Motor neuron (in vitro differentiated cells): Measurements from ENCODE around the gene ZNF488. TPM values are rescaled to one million over a fixed set of nuclear protein-coding genes. Genes with fewer than 3 reads are reported as not detected.

ENCODE experiments used
- ATAC-seq, 8 experiments: fragments of 200-7000 bp; cut with Tn5 transposase; replicated peaks in 6 of 8; 2 replicates each; pipeline ENCODE4 v1.8.0; 2021; ENCODE audit warnings: mild to moderate bottlenecking in 8 of 8, moderate library complexity in 8 of 8
- H3K27ac ChIP-seq, 2 donors: fragments of 250-450 bp; sonication (Bioruptor Pico); 2 replicates each; pipeline ENCODE4 v1.9.0; 2021; ENCODE audit warnings: antibody characterized with exemption in 2 of 2, mild to moderate bottlenecking in 2 of 2, moderate library complexity in 1 of 2
- H3K4me1 ChIP-seq, 2 donors: fragments of 250-450 bp; sonication (Bioruptor Pico); replicated peaks in 1 of 2; 2 replicates each; pipeline ENCODE4 v1.6.1; 2021; ENCODE audit warnings: antibody characterized with exemption in 2 of 2, mild to moderate bottlenecking in 2 of 2, moderate library complexity in 1 of 2
- H3K4me3 ChIP-seq, 5 donors: fragments of 250-450 bp; sonication (Bioruptor Pico); 2 replicates each; pipeline ENCODE4 v1.9.0; 2021; ENCODE audit warnings: antibody characterized with exemption in 5 of 5, mild to moderate bottlenecking in 5 of 5, moderate library complexity in 4 of 5
- WGBS, 10 experiments: fragments of 450-650 bp; shearing (Covaris generic); methylation state at CpG; one replicate each; pipeline ENCODE4 v1.0.0; 2022; 5-methylcytosine and 5-hydroxymethylcytosine counted together
- in situ Hi-C, 9 experiments: fragments of 400-800 bp; cut with MboI; loops; one replicate each; pipeline ENCODE4 v1.15.0; 2021; ENCODE audit warnings: low sequenced_read_pairs in 9 of 9, low pct_unique_long_range_greater_than_20kb in 2 of 9; ENCODE audit not compliant: unreplicated experiment in 9 of 9
- total RNA-seq, 8 experiments: library from RNA; unstranded; fragments of 300-600 nt; gene quantifications; 2 replicates each; pipeline versions ENCODE4 v1.2.3 to v1.2.4, GENCODE V29; 2022

Gene ZNF488
- total RNA-seq, 8 experiments from 2014 or later = 0.23 to 0.62 (median 0.50) TPM; not detected in 1

DNA sequence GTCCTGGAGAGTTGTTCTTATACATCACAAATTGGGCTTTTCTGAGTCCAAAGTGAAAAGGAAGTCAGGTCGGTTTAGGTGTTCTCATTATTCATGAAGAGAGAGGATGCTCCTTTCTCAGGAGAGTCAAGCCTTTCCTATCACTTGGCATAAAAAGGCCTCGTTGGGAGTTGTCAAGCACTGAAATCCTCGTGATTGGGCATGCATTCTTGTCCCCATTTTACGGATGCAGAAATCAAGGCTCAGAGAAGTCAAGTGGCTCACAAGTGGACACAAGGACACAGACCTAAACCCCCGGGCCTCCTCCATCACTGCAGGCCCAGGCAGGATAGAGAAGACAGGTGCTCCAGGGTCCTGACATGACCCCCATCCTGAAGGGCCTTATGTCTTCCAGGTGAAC is 27.4 kb downstream of the ZNF488 start:
- Histone ChIP-seq H3K4me3 (no peak overlapping the region), H3K4me1 (no peaks in the 10 kb centered on the region), H3K27ac (no peak overlapping the region)
- ATAC-seq = no peak
- in situ Hi-C loops = no loop called here
- WGBS, 10 experiments = 14 to 71% (median 60%) methylated on average over 1 to 4 of the region's 5 CpGs; no CpG with 5 or more reads in 3 of the 10 experiments

DNA sequence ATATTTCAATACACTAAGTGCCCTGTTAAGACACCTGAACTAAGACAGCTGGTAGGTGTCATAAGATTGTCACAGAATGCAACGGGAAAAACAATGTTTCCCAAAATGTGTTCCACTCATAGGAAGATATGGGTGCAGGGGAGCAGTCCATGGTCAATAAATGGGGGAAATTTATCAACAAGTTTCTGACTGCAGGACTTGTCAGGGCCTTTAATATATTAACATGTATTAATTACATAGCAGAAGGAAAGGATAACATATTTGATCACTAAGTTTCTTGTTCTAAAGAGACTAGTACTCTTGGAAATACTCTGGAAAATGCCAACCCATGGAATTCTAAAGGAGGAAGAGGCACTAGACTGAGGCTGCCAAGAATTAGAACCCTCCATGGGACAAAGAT is 29.2 kb downstream of the ZNF488 start:
- in situ Hi-C loops = no loop called here
- WGBS, 10 experiments = 60 to 80% (median 69%) methylated on average over 1 of the region's 1 CpG; no CpG with 5 or more reads in 6 of the 10 experiments
- ATAC-seq = no peak

GRCh38 chr10:47354165-47354564 is 29.9 kb downstream of the ZNF488 start:
- Histone ChIP-seq H3K4me1 (no peaks in the 10 kb centered on the region), H3K4me3 (no peak overlapping the region), H3K27ac (no peak overlapping the region)
- in situ Hi-C loops = no loop called here
- ATAC-seq = peak in 1 of 8 experiments; percentile 33
- WGBS, 10 experiments = 57 to 86% (median 68%) methylated on average over 1 to 2 of the region's 4 CpGs; no CpG with 5 or more reads in 6 of the 10 experiments

More for the DNA sequence above, 29.2 kb downstream of the ZNF488 start:
- H3K4me1 ChIP-seq = no peaks in the 10 kb centered on the region
- H3K4me3 ChIP-seq = no peak overlapping the region
- H3K27ac ChIP-seq = no peak overlapping the region

DNA sequence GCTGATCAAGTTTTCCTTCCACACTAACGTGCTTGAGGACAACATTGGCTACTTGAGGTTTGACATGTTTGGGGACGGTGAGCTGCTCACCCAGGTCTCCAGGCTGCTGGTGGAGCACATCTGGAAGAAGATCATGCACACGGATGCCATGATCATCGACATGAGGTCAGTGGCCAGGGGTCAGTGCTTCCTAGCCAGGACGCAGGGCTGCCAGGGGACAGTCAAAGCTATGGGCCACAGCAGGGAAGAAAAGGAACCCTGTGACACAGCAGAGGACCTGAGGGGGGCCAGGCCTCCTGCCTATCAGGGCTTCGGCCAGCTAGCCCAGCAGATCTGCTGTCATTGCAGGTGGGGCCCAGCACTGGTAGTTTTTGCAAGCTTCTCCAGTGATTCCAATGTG is 30.7 kb downstream of the ZNF488 start:
- WGBS, 10 experiments = 60 to 84% (median 65%) methylated on average over 1 to 4 of the region's 6 CpGs; no CpG with 5 or more reads in 6 of the 10 experiments
- H3K27ac ChIP-seq = no peak overlapping the region
- ATAC-seq = no peak
- in situ Hi-C loops = no loop called here
- H3K4me3 ChIP-seq = no peak overlapping the region
- H3K4me1 ChIP-seq = no peaks in the 10 kb centered on the region

- no peak overlapping the region for H3K4me3 ChIP-seq
- peak in 2 of 8 experiments; percentile 55 to 62 for ATAC-seq
- WGBS, 10 experiments = 41 to 100% (median 63%) methylated on average over 2 to 8 of the region's 14 CpGs; no CpG with 5 or more reads in 3 of the 10 experiments
Measured at GRCh38 chr10:47351899-47352815, 31.9 kb downstream of the ZNF488 start.

DNA sequence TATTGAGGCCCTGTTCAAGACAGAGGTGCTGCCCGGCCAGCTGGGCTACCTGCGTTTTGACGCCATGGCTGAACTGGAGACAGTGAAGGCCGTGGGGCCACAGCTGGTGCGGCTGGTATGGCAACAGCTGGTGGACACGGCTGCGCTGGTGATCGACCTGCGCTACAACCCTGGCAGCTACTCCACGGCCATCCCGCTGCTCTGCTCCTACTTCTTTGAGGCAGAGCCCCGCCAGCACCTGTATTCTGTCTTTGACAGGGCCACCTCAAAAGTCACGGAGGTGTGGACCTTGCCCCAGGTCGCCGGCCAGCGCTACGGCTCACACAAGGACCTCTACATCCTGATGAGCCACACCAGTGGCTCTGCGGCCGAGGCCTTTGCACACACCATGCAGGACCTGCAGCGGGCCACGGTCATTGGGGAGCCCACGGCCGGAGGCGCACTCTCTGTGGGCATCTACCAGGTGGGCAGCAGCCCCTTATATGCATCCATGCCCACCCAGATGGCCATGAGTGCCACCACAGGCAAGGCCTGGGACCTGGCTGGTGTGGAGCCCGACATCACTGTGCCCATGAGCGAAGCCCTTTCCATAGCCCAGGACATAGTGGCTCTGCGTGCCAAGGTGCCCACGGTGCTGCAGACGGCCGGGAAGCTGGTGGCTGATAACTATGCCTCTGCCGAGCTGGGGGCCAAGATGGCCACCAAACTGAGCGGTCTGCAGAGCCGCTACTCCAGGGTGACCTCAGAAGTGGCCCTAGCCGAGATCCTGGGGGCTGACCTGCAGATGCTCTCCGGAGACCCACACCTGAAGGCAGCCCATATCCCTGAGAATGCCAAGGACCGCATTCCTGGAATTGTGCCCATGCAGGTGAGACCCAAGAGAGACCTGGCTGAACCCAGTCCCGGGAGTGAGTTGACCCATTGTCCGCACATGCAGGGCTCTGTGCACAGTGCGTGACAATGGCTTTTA is 33.1 kb downstream of the ZNF488 start:
- 65 to 100% (median 81%) methylated on average over 1 to 10 of the region's 39 CpGs; no CpG with 5 or more reads in 3 of the 10 experiments for WGBS, 10 experiments
- ATAC-seq = no peak
- in situ Hi-C loops = no loop called here

More at GRCh38 chr10:47351899-47352815, 31.9 kb downstream of the ZNF488 start:
- in situ Hi-C loops = no loop called here
- H3K27ac ChIP-seq = no peak overlapping the region
- no peaks in the 10 kb centered on the region for H3K4me1 ChIP-seq

GRCh38 chr10:47349941-47350371 is 34.1 kb downstream of the ZNF488 start:
- Histone ChIP-seq H3K4me1 (no peaks in the 10 kb centered on the region), H3K27ac (no peak overlapping the region), H3K4me3 (no peak overlapping the region)
- in situ Hi-C loops = no loop called here
- 97 to 100% methylated on average over 1 to 13 of the region's 31 CpGs; no CpG with 5 or more reads in 8 of the 10 experiments for WGBS, 10 experiments
- no peak for ATAC-seq

More for the DNA sequence above, 33.1 kb downstream of the ZNF488 start:
- Histone ChIP-seq H3K27ac (no peak overlapping the region), H3K4me3 (no peak overlapping the region), H3K4me1 (no peaks in the 10 kb centered on the region)

GRCh38 chr10:47349516-47349915 is 34.6 kb downstream of the ZNF488 start:
- H3K27ac ChIP-seq = no peak overlapping the region
- no peaks in the 10 kb centered on the region for H3K4me1 ChIP-seq
- WGBS, 10 experiments = 0 to 100% (median 89%) methylated on average over 1 to 5 of the region's 22 CpGs; no CpG with 5 or more reads in 6 of the 10 experiments
- in situ Hi-C loops = no loop called here
- no peak for ATAC-seq
- no peak overlapping the region for H3K4me3 ChIP-seq

DNA sequence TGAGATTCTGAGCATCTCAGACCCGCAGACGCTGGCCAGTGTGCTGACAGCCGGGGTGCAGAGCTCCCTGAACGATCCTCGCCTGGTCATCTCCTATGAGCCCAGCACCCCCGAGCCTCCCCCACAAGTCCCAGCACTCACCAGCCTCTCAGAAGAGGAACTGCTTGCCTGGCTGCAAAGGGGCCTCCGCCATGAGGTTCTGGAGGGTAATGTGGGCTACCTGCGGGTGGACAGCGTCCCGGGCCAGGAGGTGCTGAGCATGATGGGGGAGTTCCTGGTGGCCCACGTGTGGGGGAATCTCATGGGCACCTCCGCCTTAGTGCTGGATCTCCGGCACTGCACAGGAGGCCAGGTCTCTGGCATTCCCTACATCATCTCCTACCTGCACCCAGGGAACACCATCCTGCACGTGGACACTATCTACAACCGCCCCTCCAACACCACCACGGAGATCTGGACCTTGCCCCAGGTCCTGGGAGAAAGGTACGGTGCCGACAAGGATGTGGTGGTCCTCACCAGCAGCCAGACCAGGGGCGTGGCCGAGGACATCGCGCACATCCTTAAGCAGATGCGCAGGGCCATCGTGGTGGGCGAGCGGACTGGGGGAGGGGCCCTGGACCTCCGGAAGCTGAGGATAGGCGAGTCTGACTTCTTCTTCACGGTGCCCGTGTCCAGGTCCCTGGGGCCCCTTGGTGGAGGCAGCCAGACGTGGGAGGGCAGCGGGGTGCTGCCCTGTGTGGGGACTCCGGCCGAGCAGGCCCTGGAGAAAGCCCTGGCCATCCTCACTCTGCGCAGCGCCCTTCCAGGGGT is 35.2 kb downstream of the ZNF488 start:
- no peak for ATAC-seq
- Histone ChIP-seq H3K4me3 (no peak overlapping the region), H3K4me1 (no peaks in the 10 kb centered on the region), H3K27ac (no peak overlapping the region)
- in situ Hi-C loops = no loop called here
- 86 to 100% (median 100%) methylated on average over 1 to 11 of the region's 36 CpGs; no CpG with 5 or more reads in 7 of the 10 experiments for WGBS, 10 experiments

DNA sequence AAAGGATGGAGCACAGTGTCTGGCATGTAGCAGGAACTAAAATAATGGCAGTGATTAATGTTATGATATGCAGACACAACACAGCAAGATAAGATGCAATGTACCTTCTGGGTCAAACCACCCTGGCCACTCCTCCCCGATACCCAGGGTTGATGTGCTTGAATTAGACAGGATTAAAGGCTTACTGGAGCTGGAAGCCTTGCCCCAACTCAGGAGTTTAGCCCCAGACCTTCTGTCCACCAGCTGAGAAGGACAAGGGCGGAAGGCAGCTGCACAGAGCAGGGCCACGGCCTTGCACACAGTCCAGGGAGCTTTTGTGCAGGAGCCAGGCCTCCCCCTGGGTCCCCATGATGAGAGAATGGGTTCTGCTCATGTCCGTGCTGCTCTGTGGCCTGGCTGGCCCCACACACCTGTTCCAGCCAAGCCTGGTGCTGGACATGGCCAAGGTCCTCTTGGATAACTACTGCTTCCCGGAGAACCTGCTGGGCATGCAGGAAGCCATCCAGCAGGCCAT is 35.9 kb downstream of the ZNF488 start, which contains the start of gene RBP3:
Gene RBP3, plus strand, starts transcription at position 226 of the 514 bp plus-strand sequence. Its CDS starts 122 bp downstream, at position 348.
- in situ Hi-C loops = no loop called here
- no peak for ATAC-seq
- Histone ChIP-seq H3K27ac (no peak within 1 kb of the TSS), H3K4me3 (no peak within 1 kb of the TSS), H3K4me1 (no peaks in the 10 kb centered on the region)
- WGBS, 10 experiments = 60 to 100% (median 87%) methylated on average over 1 to 3 of the region's 5 CpGs; no CpG with 5 or more reads in 3 of the 10 experiments

GRCh38 chr10:47347303-47347675 is 36.8 kb downstream of the ZNF488 start:
- Histone ChIP-seq H3K27ac (no peak overlapping the region), H3K4me3 (no peak overlapping the region), H3K4me1 (no peaks in the 10 kb centered on the region)
- no peak for ATAC-seq
- 0 to 83% (median 73%) methylated on average over 2 to 4 of the region's 4 CpGs; no CpG with 5 or more reads in 4 of the 10 experiments for WGBS, 10 experiments
- in situ Hi-C loops = no loop called here
